Dermis lymphatic vessel endothelial cell (primary cell): Measurements from ENCODE around the gene SNTN. TPM values are rescaled to one million over a fixed set of nuclear protein-coding genes. Genes with fewer than 3 reads are reported as not detected.

Experiments
- total RNA-seq: library from RNA; depleted of rRNA; stranded (reverse); fragments of >200 nt; gene quantifications from 2 replicates; pipeline ENCODE4 v1.2.1, GENCODE V29; 2014

The SNTN gene
- total RNA-seq, result not detected in 2 replicates

DNA sequence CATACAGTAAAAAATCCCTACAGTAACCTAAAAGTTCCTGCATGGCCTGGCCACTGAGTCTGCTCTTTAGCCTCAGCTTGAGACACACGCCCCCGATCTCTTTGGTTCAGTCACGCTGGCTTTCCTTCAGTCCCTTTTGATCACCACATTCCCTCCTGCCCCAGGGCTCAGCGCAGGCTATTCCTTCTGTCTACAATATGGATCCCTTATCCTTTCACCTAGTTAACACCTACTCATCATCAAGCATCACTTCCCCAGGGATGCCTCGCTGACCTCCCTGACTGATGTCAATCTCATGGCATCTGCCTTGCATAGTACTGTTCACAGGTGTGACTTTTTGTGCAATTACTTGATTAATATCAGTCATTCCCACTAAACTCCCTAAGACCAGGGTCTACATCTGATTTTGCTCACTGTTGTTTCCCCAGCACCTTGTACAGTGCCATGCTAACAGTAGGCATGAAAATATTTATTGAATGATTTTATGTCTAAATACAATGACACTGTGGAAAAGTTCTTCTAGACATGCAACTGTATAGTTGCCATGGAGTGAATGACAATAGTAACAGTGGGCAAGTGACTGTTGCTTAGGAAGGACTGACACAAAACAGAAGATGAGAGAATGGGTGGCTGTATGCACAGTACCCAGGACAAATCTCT, at the start of gene SNTN:
Gene SNTN (plus strand): TSS at position 610 of the 660 bp plus-strand sequence. CDS start 13 bp downstream, at position 623.

Other genes starting within 250 kb of the SNTN start
- not detected in 2 replicates for gene C3orf49, start 166.6 kb downstream of the SNTN start, total RNA-seq
- gene THOC7, start 211.1 kb downstream of the SNTN start, total RNA-seq, result 35.4 and 50.6 TPM in 2 replicates
- 9.2 and 9.5 TPM in 2 replicates for gene ATXN7, start 211.2 kb downstream of the SNTN start, total RNA-seq